GM19043 (cell line): Measurements from ENCODE around the gene SLC39A3.
A peak's percentile ranks its signal among the peaks of the same experiment; 100 is the strongest.

ENCODE experiments used
- ATAC-seq: cut with Tn5 transposase; IDR thresholded peaks from one replicate; pipeline ENCODE4 v1.9.1; 2021; ENCODE audit warnings: low read depth; ENCODE audit not compliant: unreplicated experiment

The SLC39A3 gene, protein sequence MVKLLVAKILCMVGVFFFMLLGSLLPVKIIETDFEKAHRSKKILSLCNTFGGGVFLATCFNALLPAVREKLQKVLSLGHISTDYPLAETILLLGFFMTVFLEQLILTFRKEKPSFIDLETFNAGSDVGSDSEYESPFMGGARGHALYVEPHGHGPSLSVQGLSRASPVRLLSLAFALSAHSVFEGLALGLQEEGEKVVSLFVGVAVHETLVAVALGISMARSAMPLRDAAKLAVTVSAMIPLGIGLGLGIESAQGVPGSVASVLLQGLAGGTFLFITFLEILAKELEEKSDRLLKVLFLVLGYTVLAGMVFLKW

DNA sequence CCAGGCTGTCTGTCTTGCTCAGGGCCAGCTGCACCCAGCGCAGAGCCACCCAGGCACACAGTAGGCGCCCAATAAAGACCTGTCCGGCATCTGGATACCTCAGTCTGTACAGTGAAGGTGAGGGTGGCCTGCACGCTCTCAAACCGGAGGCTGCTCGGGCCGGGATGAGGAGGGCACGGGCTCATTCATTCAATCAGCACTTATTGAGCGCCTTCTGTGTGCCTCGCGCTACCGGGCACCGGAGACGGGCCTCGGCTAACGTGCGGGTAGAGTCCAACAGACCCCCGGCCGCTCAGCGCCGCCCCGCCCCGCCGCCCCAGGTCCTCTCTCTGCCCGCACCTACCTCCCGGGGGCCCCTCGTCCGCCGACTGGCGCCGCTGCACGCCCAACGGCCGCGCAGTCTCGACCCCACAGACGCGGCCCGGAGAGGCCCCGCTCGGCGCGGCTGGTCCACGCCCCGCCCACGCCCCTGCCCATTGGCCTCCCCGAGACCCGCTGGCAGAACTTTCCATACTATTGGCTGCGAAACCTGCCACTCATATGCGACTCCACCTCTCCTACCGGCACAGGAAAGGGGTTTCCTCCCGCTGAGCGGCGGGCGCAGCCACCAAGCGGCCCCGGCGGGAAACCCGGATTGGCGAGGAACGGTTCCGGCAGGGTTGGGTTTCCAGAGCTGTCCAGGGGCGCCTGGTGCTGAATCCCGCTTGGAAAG lies at the start of gene SLC39A3:
SLC39A3 (minus strand) TSS at position 416 of the 712 bp plus-strand sequence. CDS start 2,760 bp downstream, outside the sequence.
- ATAC-seq = peak; percentile 88

DNA sequence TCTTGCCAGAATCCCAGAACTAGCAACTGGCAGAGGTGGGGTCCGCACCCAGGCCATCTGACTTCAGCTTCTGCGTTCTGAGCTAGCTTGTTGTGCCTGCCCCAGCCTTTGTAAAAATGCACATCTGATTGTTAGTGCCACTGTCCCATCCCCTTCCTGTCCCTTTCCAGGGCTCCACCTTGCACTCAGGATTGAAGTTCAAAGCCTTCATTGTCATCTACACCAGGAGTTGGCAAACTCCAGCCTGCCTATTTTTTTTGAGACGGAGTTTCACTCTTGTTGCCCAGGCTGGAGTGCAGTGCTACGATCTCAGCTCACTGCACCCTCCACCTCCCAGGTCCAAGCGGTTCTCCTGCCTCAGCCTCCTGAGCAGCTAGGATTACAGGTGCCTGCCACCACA lies 48.4 kb upstream of the SLC39A3 start:
- no peak for ATAC-seq

DNA sequence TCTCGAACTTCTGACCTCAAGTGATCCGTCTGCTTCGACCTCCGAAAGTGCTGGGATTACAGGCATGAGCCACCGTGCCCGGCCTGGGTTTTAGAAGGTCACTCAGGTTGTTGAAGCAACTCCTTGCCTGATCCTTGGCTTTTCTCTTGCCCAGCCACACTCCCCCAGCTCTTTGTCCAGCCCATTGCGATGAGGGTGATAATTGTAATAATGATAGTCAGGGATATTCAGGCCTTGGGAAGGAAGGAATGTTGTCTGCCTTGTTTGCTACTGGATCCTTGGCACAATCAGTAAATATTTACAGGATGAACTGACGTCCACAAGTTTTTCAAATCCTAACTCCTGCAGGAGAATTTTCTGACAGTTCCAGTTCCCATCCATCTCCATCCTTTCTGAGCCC lies 47.3 kb upstream of the SLC39A3 start:
- no peak for ATAC-seq

DNA sequence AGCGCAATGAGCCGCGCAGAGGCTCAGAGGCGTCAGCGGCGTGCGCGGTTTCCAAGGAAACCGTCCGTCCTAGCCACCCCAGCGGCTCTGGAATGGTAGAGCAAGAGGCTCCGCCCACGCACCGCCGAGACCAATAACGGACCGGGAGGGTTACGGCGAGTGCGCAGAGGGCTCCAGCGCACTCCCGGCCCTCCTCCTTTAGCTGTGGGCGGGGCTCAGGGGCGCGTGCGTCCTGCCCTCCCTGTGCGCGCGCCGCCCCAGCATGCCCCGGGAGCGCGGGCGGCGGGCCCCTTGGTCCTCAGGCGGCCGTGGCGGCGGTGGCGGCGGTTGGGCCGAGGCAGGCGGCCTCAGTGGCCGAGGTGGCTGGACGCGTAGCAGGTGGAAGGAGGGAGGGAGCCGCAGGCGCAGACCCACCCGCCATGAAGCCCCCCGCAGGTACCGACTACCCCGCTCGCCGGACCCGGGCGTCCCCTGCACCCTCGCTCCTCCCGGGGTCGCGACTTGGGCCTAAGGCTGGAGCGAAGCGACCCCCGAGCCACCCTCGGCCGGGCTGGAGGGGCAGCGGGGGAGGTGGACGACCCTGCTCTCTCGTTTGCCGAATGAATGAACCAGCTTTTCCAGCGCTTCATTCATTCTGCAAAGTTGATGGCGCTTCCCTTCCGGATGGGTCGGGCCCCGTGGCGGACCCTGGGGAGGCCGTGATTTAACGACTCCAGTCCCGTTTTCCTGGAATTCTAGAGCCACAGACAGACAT lies 45.6 kb upstream of the SLC39A3 start, which contains the start of gene THOP1:
THOP1 (plus strand) TSS at position 260 of the 754 bp plus-strand sequence; CDS start at position 420, 160 bp downstream.
- ATAC-seq = peak; percentile 74

DNA sequence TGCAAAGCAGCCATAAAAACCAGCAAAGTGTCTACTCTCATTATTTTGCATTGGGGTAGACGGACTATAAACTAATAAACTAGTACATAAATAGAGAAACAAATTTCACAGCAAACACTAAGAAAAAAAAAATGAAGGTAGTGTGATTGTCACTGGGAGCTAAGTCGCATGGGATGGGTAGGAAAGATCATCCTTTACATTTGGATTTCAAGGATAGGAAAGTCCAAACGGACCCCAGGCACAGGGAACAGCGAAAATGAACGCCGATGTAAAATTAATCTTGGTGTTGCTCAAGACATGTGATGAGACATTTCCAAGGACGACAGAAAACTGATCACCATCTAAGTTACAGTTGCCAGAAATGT lies 43.9 kb upstream of the SLC39A3 start:
- ATAC-seq = no peak

DNA sequence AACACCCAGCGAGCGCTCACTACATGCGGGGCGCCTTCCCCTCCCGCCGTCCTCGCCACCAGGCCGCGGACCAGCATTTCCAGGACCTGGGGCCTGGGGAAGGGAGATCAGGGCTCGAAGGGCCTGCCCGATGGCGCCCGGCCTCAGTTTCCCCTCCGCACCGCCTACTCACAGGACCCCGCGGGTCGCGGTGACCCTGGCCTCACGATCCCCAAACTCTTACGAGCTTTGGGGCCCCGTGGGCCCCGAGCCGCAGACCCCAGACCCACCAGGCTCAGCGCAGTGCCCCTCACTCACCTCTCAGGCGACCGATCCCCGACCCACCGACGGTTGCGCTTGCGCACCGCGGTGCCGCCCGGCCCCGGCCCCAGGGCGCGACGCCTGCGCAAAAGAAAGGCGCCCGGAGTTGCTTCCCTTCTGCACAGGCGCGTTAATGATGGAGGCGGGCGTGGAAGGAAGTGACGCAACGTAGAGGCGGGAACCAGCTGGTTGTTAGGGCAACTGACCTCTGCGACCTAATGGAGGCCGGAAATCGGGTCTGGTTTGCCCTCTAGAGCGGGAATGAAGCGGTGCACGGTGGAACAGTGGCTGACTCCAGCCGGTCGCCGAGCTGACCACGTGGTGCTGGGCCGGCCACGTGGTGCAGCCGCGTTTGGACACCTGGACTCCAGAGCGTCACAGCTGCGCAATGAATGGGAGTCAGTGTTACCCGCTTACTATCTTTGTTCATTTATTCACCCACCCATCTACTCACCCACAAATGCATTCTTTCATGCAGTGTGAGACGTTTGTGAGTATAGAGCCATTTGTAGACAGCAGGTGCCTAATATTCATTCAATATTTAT lies 43.3 kb upstream of the SLC39A3 start, which contains the start of gene SGTA:
SGTA (minus strand) TSS at position 338 of the 845 bp plus-strand sequence. CDS start 14,205 bp downstream, outside the sequence.
- ATAC-seq = peak; percentile 72

DNA sequence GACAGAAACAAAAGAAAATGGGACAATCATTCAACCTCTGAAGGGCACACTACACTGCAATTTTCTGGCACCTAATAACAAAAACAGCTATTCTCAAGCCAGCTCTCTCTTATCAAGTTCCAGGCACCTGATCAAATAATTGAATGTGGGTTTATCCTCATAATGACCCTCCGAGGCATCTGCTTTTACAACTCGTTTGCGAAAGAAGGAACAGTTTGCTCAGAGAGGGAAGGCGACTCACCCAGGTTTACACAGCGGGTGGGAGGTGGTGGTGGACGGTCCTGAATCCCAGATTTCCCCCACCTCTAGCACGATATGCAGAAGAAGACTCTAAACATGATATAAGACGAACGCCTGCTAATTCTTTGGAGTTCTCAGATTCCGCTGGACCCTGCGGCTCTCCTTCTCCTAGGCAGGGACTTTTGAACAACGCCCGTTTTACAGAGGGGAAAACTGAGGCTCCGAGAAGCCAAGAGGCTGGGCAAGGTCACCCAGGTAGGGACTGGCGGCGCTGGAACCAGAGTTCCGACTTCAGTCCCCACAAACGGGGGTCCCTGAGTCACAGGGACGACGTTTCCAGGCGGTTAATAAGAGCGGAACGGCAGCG lies 42.6 kb upstream of the SLC39A3 start:
- no peak for ATAC-seq

DNA sequence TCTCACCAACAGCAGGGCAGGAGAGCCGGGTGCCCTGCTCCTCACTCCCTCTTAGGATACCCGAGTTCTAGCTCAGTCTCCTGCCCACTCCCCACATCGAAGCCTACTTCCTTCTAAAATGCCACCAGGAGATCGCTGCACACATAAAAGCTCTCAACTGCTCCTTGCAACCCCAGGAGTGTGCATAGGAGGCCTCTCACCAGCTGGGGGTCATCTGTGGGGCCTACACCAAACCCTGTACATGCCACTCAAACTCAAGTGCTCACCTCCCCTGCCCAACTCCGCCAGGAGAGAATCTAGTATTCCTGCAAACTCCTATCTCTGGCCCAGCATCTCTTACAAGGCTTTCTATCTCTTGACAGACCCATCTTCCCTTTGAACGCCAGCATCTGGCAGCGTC lies 40.5 kb upstream of the SLC39A3 start:
- no peak for ATAC-seq

DNA sequence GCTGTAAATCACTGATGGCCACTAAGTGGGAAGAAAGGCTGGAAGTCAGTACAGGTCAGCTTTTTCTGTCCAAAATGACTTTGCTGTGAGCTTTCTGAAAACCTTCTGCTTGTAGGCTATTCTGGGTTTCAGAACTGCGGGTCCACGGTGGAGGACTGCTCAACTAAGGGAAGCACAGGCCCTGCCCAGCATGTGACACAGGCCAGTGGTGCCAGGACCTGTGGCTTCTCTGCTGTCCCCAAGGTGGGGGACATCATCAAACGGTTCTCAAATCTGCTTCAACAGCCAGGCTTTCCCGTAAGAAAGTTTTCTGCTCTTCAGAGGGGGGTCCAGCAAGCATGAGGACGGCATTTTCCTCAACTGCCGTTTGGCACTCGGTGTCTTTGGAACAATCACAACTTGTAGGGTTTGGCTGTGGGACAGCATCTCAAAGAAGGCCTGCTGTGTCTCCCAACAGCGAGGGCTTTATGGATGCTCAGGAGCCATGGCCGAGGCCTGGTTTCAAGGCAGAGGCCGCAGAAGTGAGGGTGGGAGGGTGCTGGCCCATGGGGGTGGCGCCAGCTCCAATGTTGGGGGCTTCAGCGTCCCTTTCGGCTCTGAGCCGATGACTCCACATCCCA lies 39.4 kb upstream of the SLC39A3 start:
- ATAC-seq = no peak

DNA sequence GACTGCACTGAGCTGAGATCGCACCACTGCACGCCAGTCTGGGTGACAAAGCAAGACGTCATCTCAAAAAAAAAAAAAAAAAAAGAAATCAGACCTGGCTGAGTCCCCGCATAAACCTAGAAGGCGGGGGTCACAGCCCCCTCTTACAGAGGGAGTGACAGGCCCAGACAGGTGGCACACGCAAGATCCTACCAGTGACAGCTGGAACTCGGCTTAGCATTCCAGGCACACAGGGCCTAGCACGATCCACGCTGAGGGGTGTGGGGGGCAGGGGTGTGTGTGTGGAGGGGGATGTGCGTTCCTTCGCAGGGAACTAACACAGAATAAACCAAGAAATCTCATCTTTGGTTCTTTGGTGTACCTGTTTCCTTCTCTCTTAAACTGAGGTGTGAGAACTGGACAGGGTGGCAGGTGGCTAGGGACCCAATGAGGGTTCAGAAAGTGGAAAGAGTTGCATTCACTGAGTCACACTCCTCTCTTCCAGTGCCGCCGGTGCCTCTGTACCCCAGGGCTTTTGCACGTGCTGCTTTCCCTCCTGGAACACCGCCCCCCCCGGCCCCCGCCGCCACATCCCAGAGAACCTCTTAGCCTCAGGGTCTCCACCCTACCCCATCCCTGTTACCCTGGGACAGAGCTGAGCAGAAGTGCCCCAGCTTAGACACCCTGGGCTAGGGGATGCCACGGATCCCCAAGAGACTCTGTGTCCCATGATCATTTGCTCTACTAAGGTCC lies 38.3 kb upstream of the SLC39A3 start:
- no peak for ATAC-seq

DNA sequence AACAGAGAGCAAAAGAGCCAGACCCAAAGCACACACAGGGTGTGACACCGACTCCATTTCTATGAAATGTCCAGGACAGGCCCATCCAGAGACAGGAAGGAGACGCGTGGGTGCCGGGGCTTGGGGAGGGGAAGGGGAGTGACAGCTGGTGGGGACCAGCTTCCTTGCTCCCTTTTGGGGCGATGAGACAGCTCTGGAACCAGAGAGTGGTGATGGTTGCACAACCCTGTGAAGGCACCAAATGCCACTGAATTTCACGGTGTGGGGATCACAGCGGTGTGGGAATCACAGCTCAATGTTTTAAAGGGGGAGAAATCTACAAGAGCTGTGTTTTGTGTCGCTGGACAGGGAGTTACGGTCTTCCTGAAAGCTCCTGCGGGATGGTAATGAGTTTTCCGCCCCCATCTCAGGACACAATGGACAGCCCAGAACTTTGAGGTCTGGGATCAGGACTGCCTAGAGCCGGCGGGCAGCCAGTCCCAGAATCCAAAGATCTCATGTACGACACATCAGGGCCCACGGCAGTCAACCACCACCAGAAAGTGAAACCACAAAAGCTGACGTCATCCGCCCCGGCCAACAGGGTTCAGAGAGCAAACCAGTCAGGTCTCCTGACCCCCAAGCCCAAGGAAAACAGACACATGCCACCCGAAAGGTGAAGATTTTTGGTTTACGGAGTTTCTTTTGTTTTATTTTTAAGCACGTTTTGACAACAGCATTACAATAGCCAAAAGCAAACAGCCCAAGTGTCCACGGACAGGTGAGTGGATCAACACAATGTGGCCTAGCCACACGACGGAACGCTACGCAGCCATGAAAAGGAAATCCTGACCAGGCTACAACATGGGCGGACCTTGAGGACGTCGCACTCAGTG lies 36.0 kb upstream of the SLC39A3 start:
- ATAC-seq = no peak

DNA sequence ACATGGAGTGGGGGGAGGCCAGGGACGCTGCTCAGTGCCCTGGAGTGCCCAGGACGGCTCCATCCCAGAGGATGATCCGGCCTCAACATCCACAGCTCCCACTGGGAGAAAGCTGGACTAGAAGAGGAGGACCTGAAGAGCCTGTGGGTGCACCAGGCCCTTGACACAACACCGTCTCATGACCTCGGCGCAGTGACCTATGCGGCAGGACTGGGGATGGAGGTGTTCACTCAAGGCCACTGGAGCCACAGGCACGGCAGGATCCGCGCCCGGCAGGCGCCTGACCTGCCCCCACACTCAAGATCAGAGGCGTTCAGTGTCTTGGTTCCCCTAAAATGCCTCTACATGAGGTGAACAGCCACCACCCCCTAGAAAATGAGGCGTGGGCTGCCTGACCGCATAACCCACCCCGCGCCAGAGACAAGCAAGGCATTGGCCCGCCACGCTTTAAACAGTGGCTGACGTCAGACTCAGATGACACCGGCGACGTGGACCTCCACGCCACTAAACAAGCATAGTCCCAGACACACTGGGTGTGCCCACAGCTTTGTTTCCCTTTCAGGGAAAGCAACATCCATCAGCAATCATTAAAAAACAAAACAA lies 35.2 kb upstream of the SLC39A3 start:
- ATAC-seq = no peak

DNA sequence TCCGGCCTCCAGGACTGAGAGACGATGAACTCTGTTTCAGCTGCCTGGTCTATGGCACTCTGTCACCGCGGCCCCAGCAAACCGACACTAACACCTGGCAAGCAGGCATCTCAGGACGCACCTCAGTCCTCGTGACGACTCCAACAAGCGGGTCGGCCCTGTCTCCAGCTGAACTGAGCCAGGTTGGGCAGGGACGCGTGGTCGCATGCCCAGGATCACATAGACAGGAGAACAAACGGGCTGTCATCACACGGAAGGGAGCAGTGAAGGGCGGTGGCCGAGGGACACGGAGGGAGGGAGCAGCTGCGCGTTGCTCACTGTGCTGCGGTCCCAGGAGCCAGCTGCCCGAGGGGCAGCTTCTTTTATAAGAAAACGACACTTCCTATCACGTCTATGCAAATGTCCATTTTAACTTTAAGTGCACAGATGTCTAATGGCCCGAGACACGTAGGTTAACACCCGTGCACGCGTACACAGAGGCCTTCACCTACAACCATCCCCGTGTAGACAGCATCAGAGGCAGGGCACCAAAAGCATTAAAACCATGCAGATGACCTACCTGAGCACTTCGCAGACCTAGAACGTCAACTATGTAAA lies 34.4 kb upstream of the SLC39A3 start:
- ATAC-seq = no peak

DNA sequence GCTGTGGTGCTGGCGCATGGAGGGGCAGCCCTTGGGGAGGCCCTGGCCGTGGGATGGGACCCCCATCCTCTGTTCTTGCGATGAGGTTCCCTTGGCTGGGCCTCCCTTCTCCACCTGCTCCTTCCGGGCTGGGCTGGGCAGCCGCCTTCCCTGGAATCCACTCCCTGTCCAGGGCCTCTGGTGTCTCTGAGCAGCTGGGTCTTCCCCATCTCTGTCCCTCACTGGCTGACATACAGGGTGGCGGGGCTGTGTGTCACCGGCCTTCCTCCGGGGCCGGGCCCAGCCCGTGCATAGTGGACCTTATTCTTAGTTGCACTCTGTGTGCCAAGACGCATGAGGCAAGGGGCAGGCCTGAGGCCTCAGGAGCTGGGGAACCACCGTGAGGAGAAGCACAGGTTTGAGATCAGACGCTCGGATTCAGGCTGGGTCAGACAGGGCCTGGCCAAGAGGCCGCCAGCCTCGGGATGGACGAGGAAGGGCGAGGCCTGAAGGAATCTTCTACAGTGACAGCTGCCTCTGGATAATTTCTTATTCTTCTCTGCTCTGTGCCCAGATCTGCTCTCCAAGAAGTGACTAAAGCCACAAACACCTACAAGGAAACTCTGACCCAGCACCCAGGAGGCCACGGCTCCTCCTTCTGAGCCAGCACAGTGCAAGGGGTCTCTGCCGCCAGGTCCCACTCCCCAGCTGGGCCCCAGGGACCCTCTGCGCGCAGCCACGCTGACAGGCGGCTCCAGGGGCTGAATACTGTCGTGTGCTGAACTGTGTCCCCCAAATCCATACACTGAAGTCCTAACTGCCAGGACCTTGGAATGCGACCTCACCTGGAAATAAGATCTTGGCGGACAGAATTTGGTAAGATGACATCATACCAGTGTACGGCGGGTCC lies 32.2 kb upstream of the SLC39A3 start:
- no peak for ATAC-seq

DNA sequence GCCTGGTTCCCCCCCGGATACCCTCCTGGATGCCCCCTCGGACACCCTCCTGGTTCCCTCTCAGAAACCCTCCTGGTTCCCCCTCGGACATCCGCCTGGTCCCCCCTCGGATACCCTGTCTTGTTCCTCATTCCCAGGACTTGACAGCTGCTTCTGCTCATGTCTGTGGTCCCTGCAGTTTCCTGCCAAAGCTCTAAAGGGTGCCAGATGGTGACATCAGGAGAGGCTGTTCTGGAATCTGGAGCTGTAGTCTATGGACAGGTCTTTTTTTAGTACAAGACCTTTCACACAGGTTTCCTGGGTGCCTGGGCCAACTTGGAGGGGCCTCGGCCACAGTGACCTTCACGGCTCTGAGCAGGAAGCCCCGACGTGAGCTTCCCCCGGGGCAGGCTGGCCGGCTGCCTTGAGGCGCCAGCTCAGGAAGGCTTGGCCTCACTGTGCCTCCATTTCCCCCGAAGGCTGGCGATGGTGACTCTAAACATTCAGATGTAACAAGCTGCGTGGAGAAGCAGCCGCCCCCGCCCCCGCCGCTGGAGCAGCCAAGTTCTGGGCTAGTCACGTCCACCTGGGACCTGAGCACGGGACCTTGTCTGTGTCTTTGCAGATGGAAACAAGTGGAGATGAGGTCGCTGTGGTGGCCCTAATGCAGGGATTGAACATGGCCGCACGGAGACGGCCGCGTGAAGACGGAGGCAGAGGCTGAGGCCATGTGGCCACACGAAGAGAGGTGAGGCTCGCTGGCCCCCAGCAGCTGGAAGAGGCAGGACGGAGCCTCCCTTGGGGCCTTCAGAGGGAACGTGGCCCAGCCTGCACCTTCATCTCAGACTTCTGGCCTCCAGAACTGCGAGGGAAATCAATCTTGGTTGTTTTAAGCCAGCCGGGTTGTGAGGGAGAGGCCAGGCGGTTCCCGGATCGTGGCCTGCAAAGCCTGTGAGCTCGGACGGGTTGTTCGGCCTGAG lies 30.5 kb upstream of the SLC39A3 start:
- ATAC-seq = no peak
